ENCODE measurements around the gene STPG3.

Gene STPG3

DNA sequence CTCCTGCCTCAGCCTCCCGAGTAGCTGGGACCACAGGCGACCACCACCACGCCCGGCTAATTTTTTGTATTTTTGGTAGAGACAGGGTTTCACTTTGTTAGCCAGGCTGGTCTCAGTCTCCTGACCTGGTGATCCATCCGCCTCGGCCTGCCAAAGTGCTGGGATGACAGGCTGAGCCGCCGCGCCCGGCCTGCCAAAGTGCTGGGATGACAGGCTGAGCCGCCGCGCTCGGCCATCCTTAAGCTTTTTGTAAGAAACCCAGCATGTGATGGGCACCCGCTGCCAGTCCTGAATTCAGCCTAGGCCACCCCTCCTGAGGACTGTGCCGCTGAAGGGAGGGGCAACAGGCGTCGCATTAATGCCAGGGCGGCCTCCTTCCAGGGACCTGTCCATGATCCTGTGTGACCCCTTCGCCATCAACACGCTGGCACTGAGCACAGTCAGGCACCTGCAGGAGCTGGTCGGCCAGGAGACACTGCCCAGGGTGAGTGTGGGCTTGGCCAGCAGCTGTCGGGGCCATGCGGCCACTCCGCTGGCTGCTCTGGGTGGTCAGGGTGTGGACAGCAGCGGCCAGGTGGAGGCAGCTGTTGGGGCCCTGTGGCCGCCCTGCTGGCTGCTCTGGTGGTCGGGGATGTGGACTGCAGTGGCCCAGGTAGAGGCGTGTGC is 14.5 kb downstream of the STPG3 start:
- no peak for DNase-seq (ENCODE audit: low read depth in 2 of 2)

DNA sequence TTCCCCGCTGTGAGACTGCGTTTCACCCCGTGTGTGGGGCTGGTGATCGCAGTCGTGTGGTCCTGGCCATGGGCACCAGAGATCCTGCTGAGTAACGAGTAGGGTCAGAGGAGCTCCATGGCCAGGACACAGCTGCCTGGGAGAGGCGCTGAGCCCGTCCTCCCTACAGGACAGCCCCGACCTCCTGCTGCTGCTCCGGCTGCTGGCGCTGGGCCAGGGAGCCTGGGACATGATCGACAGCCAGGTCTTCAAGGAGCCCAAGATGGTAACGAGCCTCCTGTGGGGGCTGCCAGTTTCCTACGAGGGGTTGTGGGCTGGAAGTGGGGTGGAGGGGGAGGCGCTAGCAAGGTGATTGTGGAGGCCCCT is 15.1 kb downstream of the STPG3 start:
- no peak for DNase-seq (ENCODE audit: low read depth in 2 of 2)

DNA sequence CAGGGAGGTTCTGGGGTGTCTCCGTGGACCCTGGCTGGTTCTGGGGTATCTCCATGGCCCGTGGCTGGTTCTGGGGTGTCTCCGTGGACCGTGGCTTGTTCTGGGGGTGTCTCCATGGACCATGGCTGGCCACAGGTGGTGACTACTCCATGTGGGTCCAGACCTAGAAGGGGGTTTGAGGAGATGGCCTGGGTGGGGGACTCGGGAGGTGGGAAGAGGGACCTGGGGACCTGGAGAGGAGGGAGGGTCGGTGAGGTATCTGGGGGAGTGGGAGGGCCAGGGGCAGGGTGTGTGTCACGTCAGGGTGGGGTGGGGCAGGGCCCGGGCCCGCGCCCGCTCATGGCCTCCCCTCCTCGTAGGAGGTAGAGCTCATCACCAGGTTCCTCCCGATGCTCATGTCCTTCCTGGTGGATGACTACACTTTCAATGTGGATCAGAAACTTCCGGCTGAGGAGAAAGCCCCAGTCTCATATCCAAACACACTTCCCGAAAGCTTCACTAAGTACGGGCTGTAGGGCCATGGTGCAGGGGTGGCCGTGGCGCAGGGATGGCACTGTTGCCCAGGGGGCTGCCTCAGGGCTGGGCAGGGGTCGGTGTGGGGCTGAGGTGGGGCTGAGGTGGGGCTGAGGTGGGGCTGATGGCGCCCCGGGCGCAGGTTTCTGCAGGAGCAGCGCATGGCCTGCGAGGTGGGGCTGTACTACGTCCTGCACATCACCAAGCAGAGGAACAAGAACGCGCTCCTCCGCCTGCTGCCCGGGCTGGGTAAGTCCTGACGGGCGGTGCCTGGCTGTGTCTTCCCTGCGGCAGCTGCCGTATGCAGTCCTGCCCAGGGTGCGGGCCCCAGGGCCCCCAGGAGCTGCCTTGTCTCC is 15.7 kb downstream of the STPG3 start:
- no peak for DNase-seq (ENCODE audit: low read depth in 2 of 2)

DNA sequence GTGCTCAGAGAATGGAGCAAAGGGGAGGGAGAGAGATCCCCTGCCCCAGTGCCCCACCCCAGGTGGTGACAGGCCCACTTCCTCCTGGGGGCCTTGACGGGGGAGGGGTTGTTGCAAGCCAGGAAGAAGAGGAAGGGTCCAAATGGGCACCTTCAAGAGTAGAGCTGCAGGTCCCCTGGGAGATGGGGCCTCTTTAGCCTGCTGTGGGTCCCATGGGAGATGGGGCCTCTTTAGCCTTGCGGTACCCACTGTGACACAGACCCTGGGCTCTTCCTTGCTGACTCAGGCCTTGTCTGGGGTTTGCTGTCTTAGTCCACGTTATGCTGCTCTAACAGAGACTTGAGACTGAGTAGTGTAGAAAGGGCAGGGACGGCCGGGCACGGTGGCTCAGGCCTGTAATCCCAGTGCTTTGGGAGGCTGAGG is 16.9 kb downstream of the STPG3 start:
- no peak for DNase-seq (ENCODE audit: low read depth in 2 of 2)

DNA sequence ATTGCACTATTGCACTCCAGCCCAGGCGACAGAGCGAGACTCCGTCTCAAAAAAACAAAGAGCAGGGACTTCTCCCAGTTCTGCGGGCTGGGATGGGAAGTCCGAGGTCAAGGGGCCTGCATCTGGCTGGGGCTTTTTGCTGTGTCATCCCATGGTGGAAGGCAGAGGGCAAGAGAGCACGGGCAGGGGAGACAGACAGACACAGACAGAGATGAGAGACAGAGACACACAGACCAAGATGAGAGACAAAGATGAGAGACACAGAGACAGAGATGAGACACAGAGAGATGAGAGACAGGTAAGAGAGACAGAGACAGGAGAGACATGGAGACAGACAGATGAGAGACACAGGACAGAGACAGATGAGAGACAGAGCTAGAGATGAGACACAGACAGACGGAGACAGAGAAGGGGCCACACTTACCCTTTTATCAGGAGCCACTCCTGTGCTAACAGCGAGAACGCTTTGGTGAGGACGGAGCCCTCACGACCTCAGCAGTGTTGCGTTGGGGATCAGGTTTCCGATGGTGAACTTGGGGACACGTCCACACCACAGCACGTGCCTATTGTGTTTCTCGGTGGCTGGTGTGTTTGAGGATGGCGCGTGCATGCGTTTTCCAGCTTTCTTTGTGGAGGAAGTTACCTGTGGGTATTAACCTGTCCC is 17.6 kb downstream of the STPG3 start:
- DNase-seq (ENCODE audit: low read depth in 2 of 2), result no peak

DNA sequence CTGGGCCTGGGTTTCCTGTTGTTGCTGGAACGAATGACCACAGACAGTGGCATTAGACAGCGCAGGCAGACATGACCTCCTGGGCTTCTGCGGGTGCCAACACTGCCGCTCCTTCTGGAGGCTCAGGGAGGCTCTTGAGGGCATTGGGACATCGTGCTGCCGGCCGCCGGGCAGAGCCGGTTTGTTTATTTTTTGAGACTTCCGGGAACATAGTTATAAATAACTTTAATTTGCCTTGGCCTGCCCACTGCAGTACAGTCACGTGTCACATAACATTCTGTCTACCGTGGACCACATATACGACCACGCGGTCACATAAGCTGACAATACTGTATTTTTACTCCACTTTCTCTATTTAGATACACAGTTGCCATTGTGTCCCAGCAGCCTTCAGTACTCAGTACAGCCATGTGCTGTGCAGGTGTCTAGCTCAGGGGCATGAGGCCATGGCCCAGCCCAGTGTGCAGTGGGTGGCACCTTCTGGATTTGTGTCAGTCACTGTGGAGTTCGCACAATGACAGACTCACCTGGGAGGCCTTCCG is 18.2 kb downstream of the STPG3 start:
- DNase-seq (ENCODE audit: low read depth in 2 of 2), result no peak

DNA sequence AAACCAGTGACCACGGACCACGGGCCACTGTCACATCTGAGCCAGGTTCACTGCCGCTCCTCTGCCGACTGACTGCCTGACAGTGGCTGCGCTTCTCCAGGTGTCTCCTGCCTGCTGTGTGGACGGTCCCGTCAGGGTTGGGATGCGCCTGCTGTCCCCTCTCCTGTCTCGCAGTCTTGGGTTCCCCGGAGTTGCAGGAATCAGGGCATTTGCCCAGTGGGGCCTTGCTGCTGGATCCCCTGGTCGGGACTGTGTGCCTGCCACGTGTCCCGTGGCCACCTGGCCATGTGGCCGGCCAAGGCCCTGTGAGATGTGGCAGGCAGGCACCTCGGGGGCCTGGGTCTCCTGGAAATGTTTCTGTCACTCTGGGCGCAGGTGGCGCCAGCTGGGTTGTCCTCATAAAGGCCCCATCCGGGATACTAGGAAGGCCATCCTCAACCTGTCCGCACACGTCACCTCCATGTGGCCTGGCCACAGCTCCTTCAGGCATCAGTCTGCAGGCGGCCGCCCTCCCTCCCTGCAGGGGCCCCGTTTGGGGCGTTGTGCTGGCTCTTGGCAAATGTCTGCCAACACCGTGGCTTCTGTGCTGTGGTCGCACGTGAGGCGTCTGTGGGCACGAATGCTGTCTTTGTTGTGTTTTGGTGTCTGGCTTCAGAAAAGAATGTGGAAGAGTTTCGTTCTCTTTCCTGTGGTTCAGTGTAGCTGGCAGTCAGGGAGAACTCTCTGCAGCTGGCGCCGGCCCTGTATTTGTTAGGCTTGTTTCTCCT is 20.0 kb downstream of the STPG3 start:
- DNase-seq (ENCODE audit: low read depth in 2 of 2), result no peak

DNA sequence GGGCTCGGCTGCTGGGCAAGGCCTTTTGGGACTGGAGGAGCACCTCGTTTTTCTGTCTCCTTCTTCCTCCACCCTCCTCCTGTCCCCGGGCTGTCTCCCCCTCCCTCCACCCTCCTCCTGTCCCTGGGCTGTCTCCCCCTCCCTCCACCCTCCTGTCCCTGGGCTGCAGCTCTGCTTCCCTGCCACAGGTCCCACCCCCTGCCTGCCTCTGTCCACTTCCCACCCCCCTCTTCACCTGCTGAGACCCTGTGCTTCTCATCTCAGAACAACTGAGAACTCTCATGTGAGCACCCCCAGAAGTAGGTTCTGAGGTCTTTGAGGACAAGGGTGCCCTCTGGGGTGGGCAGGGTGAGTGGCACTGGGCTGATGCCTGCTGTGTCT is 20.6 kb downstream of the STPG3 start:
- DNase-seq (ENCODE audit: low read depth in 2 of 2), result no peak

DNA sequence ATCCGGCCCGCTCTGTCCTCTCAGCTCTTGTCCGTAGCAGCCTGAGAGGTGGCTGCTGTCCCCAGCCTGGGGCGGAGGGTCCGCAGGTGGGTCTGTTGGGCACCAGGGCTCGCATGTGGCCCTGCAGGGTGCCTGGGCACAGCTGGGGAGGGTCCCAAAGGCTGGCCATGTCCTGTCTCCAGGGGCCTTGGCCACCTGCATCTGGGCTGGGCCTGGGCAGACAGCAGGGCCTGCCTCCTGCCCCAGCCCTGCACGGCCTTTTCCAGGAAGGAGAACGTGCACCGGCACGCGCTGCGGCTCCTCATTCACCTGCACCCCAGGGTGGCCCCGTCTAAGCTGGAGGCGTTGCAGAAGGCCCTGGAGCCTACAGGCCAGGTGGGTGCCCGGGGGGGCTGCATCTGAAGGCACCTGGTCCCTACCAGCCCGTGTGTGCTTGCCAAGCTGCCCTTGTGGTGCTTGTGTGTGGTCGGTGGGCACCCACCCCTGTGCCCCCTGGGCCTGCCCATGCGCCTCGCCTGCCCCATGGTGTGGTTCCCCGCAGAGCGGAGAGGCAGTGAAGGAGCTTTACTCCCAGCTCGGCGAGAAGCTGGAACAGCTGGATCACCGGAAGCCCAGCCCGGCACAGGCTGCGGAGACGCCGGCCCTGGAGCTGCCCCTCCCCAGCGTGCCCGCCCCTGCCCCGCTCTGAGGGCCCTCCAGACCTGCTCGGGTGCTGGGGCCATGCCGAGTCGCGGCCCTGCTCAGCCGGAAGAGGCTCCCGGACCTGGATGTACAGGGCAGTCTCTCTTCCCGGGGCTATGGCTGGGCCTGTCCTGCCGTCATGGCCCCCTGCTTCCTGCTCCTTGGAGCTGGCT is 21.4 kb downstream of the STPG3 start:
- DNase-seq (ENCODE audit: low read depth in 2 of 2), result no peak

DNA sequence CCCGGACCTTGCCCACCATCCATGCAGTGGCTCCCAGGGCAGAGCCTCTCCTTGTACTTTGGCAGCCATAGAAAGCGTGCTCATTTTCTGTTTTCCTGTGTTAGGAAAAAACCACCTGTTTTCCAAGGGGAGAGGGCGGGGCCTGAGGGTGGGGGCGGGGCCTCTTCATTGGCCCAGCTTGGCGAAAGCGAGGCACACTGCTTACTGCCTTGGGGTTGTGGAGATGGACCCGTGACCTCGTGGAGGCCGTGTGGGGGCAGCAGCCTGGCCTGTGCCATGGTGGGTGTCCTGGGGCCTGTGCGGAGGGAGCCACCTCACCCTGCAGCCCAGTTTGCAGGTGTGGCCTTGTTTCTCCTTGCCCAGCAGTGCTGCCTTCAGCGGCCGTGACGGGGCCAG is 22.0 kb downstream of the STPG3 start:
- no peak for DNase-seq (ENCODE audit: low read depth in 2 of 2)

DNA sequence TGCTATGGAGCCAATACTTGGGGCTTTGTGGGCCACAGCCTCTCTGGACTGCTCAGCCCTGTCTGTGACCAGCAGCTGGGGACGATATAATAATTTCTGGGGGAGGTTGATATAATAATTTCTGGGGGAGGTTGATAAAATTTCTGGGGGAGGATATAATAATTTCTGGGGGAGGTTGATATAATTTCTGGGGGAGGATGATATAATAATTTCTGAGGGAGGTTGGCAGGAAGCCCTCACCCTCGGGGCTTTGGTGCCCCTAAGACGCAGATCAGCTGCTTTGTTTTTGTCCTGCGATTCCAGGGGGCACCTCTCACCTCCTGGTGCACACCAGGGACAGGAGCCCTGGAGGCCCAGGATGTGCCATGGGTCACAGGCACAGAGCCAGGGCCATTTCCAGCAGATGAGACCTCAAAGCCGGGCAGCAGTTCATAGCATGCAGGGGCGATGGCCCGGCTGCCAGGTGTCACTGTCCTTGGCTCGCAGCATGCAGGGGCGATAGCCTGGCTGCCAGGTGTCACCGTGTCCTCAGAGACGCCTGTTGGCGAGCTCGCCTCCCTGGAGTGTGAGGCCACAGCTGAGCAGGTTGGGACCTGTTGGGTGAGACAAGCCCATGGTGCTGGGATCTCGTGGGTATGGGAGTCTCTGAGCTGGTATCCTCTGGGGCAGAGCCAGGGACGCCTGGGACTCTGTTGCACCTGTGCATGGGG is 22.7 kb downstream of the STPG3 start:
- DNase-seq (ENCODE audit: low read depth in 2 of 2), result no peak

DNA sequence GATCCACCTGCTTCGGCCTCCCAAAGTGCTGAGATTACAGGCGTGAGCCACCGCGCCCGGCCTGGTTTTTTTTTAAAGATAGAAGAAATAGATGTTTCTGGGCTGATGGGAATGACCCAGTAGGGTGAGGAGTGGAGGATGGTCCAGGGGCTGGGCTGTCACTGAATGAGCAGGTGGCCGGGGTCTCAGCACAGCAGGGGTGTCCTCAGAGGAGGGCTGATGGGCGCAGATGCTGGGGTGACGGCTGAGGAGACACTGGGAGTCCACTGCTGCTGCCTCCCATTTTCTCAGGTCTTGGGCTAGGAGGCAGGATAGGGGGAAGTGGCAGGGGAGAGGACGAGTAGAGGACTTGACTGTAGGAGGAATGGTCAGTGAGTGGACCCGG is 24.1 kb downstream of the STPG3 start:
- DNase-seq (ENCODE audit: low read depth in 2 of 2), result no peak

DNA sequence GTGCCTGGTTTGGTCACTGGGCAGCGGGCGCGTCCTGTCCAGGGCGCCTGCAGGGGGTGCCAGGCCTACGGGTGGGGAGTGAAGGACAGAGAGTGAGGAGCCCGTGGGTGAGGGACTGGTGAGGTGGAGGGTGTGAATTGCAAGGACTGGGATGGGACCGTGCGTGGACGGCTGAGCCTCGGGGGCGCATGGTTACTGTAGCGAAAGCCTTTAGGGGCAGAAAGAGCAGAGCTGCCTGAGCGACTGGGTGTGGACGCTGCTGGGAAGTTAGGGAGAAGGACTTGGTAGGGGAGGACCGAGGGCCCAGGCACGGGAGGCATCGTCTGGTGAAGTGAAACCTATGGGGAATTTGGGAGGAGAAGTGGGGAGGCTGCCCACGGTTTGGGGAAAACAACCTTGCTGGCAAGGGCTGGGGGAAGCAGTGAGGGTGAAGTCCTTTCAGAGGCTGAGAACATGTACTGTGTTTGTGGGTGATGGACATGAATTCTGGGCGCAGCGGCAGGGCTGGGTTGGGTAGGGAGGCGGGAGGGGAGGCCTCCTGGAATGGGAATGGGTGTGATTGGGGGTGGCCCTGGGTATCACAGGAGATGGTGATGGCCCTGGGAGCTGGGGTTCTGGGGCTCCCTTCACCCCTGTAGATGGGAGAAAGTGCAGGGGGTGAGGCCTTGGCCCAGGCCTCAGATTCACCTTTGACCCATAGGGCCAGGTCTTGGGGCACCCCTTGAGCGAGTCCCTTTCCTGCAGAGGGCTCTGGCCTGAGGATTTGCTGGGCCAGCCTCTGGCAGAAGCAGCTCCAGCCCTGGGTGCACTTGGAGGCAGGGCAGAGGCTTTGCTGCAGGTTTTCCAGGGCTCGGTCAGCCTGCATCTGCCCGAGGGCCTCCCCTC is 24.7 kb downstream of the STPG3 start:
- DNase-seq (ENCODE audit: low read depth in 2 of 2), result no peak

DNA sequence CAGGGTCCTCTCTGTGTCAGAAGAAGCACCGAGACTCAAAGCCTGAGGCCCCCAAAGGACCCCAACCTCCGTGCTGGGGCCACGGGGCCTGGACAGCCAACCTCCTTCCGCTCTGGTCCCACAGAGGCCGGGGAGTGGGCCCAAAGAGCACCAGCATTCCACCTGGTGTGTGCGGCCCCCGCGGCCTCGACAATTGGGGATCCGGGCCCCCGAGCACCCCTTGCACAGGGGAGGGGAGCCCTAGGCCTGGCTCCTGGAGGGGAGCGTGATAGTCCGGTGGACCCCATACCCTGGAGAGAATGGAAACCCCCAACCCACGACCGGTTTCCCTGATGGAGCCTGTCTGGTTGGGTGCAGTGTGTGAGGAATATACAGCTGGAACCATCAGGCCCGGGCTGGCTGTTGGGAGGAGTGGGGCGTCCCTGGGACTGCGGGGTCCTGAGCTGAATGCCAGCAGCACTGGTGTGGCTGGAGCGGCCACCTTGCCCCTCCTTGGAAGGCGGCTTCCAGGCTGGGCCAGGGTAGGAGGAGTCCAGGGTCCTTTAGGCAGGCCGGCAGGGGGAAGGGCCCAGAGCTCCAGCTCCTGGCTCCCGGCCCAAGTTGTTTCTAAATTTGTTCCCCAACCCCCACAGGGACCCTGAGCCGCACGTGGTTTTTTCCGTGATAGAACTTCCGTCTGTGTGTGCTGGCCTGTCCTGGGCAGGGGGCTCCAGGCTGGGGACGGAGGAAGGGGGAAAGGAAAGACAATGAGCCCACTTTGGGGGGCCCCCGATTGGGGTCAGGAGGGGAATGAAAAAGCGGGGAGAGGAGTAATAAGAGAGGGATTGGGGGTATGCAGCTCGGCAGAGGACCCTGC is 25.6 kb downstream of the STPG3 start:
- DNase-seq (ENCODE audit: low read depth in 2 of 2), result no peak

DNA sequence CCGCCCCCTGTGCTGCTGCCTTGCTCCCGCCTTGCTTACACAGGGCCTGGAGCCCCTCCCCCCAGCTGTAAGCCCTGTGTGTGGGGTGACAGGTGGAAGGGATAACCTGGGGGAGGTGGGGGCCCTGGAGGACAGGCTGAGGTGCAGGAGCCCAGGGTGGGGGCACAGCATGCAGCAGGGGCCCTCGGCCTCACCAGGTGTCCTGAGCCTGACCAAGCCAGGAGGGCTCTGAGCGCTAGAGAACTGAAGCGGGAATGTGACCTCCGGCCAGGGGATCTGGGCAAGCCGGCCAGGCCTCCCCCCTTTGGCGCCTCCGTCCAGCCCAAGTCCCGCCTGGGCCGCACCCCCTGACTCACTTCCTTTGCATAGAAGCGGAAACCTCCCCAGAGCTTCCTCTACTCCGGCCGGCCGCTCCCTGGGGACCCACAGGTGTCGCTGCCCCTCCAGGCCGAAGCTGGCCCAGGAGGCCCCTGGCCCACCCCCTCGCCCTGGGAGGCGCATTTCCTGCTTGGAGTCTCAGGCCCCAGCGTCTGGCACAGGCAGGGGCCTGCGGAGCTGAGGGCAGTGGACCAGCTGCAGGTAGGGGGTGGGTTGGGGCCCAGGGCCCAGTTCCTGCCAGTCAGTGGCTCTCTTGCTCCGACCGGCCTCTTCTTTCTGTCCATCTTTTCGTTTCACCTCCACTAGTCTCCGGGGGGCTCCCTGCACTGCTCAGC is 26.4 kb downstream of the STPG3 start, which contains the start of gene TOR4A:
TSS of gene TOR4A (plus strand) at position 398 of the 713 bp plus-strand sequence. CDS start 964 bp downstream, outside the sequence.
- DNase-seq (ENCODE audit: low read depth in 2 of 2), result no peak

DNA sequence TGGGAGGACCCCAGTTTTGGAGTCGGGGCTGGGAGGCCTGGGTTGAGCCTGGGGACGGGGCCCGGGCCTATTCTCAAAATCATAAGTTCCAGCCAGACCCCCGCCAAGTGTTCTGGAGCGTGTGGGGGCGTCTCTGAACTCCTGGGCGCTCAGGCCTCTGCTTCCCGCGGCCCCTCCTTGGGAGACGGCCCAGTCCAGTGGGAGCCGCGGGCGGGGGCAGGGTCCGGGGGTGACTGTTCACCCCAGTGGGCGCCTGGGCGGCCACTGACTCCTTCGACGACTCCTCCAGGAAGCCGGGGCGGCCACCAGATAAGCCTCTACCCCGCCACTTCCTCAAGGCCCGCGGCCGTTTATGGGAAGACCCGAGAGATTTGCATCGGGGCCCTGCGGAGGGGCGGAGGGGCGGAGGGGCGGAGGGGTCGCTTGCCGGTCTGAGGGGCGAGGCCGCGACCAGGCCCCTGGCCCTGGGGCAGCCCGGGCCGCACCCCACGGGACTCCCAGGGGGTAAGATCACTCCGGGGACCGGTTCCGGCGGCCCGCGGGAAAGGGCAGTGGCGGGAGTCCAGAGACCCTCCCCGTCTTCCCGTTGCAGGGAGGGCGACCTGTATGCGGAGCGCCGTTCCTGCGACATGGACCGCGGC is 27.1 kb downstream of the STPG3 start:
- no peak for DNase-seq (ENCODE audit: low read depth in 2 of 2)

Measured in stimulated activated CD8-positive, alpha-beta memory T cell treated with anti-CD3 and anti-CD28 coated beads, Interleukin-7, amount 100 ng/mL, for 1 hour (primary cell).